GM19238 (cell line): ENCODE results near the gene ITGA11.

Source experiments
- DNase-seq: peaks from one replicate; pipeline ENCODE4 v3.0.0; 2011; ENCODE audit warnings: low spot score; ENCODE audit not compliant: insufficient read length

Gene ITGA11

GRCh38 chr15:68311859-68312557 is 120.0 kb downstream of the ITGA11 start:
- DNase-seq: no peak

- DNase-seq: no peak
Observed at GRCh38 chr15:68311464-68311835, 120.5 kb downstream of the ITGA11 start.

GRCh38 chr15:68310804-68311463 is 121.0 kb downstream of the ITGA11 start:
- DNase-seq: no peak

DNA sequence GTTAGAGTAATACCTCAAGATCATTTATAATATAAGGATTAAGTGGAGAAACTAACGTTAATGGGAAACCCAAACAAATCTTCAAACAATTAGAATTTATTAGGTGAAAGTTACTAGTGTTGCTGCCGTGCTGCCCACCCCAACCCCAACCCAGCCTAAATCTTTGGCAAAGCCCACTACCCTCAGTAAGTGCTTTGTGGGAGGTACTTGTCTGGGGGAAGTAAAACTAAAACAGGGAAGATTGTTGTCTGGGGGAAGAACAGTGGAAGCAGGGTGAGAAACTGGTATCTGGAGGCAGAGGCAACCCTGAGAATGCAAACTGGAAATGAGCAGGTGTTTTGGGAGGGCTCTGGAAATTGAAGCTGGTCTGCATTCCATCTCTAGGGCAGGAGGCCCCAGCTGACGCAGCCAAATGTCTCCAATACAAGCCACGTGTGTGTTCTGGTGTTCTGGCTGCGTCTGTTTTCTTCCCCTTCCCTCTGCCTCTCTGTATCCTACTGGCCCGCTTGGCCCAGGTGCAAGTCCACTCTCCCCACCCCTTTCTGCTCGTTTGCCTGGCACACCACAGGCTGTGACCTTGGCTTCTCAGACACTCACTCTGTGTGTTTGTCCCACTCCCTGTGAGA is 121.7 kb downstream of the ITGA11 start:
- DNase-seq: no peak

GRCh38 chr15:68309024-68309423 is 122.9 kb downstream of the ITGA11 start:
- DNase-seq: no peak

- DNase-seq: no peak
Observed at GRCh38 chr15:68307131-68307928, 124.6 kb downstream of the ITGA11 start.

- DNase-seq: no peak
Observed at GRCh38 chr15:68305420-68305871, 126.5 kb downstream of the ITGA11 start.

GRCh38 chr15:68304589-68305337 is 127.2 kb downstream of the ITGA11 start:
- no peak for DNase-seq

- no peak for DNase-seq
Observed at GRCh38 chr15:68303560-68304436, 128.2 kb downstream of the ITGA11 start.

GRCh38 chr15:68303134-68303533 is 128.8 kb downstream of the ITGA11 start:
- no peak for DNase-seq

DNA sequence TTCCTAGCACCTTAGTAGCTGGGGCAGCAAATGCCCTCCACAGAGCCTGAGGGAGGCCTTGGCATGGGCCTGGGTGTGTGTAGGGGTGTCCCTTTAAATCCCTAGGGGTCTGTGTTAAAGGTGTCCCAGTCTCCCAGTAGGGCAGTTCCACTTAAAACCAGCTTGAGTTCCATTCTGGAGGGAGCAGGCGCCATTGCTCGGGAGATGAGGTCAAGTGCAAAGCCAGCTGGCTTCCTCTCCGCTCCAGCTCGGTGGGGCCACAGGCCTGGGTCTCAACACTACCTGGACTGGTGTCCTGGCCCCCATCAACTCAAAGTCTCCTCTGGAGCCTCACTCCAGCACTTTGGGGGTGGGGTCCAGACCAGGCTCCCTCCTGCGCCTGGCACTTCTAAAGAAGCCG is 129.2 kb downstream of the ITGA11 start:
- no peak for DNase-seq

DNA sequence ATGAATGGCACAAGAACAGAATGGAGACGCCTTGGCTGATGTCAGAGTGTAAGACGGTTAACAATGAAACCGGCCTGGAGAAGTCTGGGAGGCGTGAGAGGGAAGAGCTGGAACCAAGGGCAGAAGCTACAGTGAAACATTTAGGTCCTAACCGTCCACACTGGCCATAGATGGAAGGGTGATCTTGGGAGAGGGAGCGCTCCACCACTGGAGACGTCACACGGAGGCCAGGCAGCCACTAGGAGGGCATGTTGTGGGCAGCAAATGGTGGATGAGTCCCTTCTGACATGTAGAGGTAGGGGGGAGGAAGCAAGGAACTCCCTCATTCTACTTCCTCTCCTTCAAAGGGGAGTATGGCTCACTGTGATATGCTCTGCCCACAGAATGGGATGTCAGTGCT is 130.7 kb downstream of the ITGA11 start:
- no peak for DNase-seq

GRCh38 chr15:68300115-68300940 is 131.6 kb downstream of the ITGA11 start:
- no peak for DNase-seq

DNA sequence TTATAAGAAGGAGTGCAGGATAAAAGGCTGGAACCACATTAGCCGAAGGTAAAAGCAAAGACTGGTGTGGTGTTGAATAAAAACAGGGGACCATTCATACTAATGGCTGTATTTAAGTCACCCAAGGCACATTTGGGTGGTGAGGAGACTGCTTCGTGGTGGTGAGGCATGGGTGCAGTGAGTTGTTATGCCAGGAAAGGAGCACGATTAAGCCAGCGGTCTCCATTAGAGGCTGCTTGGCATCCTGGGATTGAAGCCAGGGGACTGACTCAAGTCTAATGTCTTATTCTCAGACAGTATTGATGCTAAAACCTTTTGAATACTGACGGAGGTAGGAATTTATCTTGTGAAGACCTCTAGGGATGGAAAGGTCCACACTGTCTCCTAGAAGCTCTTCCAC is 132.5 kb downstream of the ITGA11 start:
- no peak for DNase-seq

GRCh38 chr15:68298882-68299381 is 133.0 kb downstream of the ITGA11 start:
- DNase-seq: peak; percentile 30

- no peak for DNase-seq
Observed at GRCh38 chr15:68298336-68298735, 133.6 kb downstream of the ITGA11 start.

GRCh38 chr15:68295014-68295805 is 136.8 kb downstream of the ITGA11 start:
- no peak for DNase-seq

GRCh38 chr15:68292967-68293366 is 139.0 kb downstream of the ITGA11 start:
- DNase-seq: no peak
